D721Med (cell line): Measurements from ENCODE around the gene SUCLG2.

Experiments used
- DNase-seq: peaks from one replicate; pipeline ENCODE4 v3.0.0; 2011; ENCODE audit warnings: low spot score; ENCODE audit not compliant: insufficient read length
- FAIRE-seq: peaks from 2 replicates; lab custom pipeline; 2011; peaks lifted over from hg19 to GRCh38; lab: Jason Lieb, UNC
- TF ChIP-seq, protein P1 (sequence below): IDR thresholded peaks from 2 replicates; pipeline ENCODE4 v1.5.1; 2012; ENCODE audit warnings: mild to moderate bottlenecking, control low read depth; ENCODE audit not compliant: insufficient read depth; ENCODE audit errors: missing control alignments

SUCLG2 gene, protein sequence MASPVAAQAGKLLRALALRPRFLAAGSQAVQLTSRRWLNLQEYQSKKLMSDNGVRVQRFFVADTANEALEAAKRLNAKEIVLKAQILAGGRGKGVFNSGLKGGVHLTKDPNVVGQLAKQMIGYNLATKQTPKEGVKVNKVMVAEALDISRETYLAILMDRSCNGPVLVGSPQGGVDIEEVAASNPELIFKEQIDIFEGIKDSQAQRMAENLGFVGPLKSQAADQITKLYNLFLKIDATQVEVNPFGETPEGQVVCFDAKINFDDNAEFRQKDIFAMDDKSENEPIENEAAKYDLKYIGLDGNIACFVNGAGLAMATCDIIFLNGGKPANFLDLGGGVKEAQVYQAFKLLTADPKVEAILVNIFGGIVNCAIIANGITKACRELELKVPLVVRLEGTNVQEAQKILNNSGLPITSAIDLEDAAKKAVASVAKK

DNA sequence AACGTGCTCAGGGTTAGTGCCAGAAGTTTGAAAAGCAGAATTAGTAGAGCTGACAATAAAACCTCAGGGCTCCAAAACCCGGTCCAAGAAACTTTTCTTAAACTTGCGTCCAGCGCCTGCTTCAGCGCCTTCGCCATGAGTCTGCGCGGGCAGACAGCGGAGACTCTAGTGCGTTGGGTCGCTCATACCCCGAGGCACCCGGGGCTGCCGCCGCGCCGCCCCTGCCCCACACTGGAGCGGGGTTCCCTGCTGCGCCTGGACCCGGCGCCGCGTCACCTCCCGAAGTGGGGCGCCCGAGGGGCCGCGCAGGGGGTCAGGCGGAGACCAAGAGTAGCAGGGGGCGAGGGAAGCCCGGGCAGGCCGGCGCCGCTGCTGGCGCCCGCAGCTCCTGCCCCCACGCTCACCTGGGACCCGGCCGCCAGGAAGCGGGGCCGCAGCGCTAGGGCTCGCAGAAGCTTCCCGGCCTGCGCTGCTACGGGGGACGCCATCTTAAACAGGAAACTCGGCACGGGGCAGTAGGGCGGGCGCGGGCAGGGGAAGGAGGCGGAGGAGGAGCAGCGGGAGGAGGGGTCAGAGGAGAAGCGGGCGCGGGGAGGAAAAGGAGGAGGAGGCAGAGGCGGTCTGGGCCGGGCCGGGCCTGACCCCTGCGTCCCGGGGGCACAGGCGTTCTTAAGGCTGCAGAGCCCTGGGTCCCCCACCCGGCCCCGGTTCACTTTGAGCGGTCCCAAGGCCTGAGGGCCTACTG, at the start of gene SUCLG2:
Gene SUCLG2 (minus strand): TSS at position 514 of the 745 bp plus-strand sequence. CDS start 26 bp downstream, at position 488.
- TF ChIP-seq, protein P1, sequence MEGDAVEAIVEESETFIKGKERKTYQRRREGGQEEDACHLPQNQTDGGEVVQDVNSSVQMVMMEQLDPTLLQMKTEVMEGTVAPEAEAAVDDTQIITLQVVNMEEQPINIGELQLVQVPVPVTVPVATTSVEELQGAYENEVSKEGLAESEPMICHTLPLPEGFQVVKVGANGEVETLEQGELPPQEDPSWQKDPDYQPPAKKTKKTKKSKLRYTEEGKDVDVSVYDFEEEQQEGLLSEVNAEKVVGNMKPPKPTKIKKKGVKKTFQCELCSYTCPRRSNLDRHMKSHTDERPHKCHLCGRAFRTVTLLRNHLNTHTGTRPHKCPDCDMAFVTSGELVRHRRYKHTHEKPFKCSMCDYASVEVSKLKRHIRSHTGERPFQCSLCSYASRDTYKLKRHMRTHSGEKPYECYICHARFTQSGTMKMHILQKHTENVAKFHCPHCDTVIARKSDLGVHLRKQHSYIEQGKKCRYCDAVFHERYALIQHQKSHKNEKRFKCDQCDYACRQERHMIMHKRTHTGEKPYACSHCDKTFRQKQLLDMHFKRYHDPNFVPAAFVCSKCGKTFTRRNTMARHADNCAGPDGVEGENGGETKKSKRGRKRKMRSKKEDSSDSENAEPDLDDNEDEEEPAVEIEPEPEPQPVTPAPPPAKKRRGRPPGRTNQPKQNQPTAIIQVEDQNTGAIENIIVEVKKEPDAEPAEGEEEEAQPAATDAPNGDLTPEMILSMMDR, result no peak
- DNase-seq, result no peak
- FAIRE-seq, result no peak

DNA sequence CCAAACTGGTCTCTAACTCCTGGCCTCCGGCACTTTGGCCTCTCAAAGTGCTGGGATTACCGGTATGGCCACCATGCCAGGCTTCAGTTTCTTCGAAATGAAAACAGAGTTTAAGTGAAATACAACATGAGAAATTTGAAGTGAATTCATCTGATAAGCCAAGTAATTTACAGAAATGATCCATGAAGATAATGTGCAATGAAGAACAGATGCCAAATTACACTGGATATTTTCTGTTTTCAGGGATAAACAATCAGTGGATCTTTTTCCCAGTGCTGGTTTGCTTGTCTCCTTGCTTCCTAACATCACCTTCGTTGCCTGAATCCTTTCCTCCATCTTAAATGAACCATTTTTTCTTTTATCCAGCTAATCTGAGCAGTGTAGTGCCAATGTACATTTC, 46.2 kb upstream of the SUCLG2 start:
- DNase-seq, result no peak
- no peak for FAIRE-seq
- TF ChIP-seq, protein P1, result no peak

DNA sequence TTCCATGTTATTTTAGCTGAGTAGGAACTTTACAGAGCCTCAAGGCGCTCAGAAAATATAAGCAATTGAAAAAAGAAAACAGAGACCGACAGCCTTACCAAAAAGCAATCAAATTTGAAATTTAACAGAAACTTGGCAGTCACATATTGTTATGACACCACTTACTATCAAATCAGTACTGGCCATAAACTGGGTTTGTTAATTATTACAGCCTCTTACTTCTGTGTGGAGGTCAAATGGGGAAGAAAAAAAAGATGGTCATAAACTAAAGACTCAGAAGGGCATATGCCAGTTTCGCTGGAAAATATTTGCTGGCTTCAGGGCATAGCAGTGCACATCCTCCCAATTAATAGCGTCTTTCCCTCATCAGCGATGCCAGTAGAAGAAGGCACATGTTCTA, 45.5 kb upstream of the SUCLG2 start:
- FAIRE-seq (no peak), DNase-seq (no peak)
- TF ChIP-seq, protein P1, result no peak

DNA sequence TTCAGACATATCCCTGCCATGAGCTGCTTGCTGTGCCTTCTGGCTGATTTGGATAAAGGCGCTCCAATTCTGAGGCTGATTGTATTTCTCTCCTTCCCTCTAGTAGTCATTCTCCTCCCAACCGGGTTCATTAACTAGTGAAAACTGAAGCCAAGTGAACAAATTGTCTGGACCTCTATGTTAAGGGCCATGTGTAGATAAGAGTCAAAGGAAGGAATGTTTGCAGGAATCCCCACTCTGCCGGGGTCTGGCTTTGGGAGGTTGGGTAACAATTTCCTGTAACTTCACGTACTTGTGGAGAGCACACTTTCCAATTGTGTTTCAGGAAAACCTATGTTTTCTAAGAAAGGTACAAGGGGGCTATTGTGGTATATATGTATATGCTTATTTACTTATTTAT, 38.2 kb upstream of the SUCLG2 start:
- no peak for FAIRE-seq
- DNase-seq, result no peak
- TF ChIP-seq, protein P1, result no peak

DNA sequence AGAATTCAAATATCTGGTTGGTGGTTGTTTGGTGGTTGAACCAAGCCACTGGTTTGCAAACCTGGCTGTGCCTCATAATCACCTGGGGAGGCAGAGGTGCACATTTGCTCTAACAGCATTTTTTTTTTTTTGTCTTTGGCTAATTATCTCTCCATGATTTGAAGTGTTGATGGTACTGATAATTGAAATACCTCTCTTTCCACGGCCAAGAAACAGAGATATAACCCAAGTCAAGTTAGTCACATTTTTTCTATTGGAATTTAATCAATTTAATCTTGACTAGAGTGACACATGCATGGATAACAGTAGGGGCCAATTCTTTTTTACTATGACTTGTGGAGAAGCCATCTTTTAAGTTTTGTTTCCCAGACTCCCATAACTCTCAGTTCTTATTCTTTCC, 37.5 kb upstream of the SUCLG2 start:
- DNase-seq (no peak), FAIRE-seq (no peak)
- TF ChIP-seq, protein P1, result no peak

DNA sequence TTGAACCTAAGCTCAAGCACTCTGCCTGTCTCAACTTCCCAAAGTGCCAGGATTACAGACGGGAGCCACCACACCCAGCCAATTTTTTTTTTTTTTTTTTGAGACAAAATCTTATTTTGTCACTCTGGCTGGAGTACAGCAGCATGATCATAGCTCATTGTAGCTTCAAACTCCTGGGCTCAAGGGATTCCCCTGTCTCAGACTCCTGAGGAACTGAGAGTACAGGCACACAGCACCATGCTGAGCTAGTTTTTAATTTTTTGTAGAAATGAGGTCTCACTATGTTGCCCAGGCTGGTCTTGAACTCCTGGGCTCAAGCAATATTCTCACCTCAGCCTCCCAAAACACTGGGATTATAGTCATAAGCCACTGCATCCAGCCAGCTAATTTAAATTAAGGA, 36.8 kb upstream of the SUCLG2 start:
- FAIRE-seq (no peak), DNase-seq (no peak)
- TF ChIP-seq, protein P1, result no peak
